Colonic mucosa (tissue), 4 donors: ENCODE data around the gene SCAMP5. TPM values are rescaled to one million over a fixed set of nuclear protein-coding genes. Genes with fewer than 3 reads are reported as not detected.

Source experiments
- DNase-seq: peaks from one replicate; pipeline ENCODE4 v3.0.0-alpha.2; 2020
- H3K27ac ChIP-seq: fragments of 200-600 bp; one replicate; pipeline ENCODE4 v1.8.0; 2021
- H3K27me3 ChIP-seq: fragments of 200-600 bp; one replicate; pipeline ENCODE4 v1.8.0; 2021
- H3K36me3 ChIP-seq: fragments of 200-600 bp; one replicate; pipeline ENCODE4 v1.8.0; 2021
- H3K4me1 ChIP-seq: fragments of 200-600 bp; one replicate; pipeline ENCODE4 v1.8.0; 2021; ENCODE audit warnings: mild to moderate bottlenecking
- H3K4me3 ChIP-seq: fragments of 200-600 bp; one replicate; pipeline ENCODE4 v1.8.0; 2021
- H3K9ac ChIP-seq, 2 donors: one replicate each; pipeline ENCODE4 v1.7.0; 2013; ENCODE audit warnings: control low read depth in 2 of 2, low read depth in 2 of 2, low read length in 2 of 2
- H3K9me3 ChIP-seq: fragments of 200-600 bp; one replicate; pipeline ENCODE4 v1.8.0; 2021
- CTCF ChIP-seq: fragments of 200-600 bp; IDR thresholded peaks from one replicate; pipeline ENCODE4 v1.8.0; 2022; ENCODE audit warnings: antibody characterized with exemption, mild to moderate bottlenecking
- intact Hi-C: fragments of 100-400 bp; cut with DNase I; formaldehyde crosslinking; loops from one replicate; pipeline ENCODE4 v1.14.1; 2022
- total RNA-seq, 2 donors: library from RNA; stranded (reverse); fragmentation: NEBNext Ultra II Directional in 1 of 2; extraction: Animal tissue kit (Norgen Biotek cat#: 25700) in 1 of 2; gene quantifications; one replicate each; pipeline ENCODE4 v1.2.1, GENCODE V29; 2021
- donor health status: healthy.
- donor health status: DM: no; HTN: no; CAD: no.
- donor health status: DM: no; HTN: no; CAD: no.

SCAMP5 gene
- total RNA-seq, 2 donors from 2014 or later: 4.9 to 24.9 TPM

DNA sequence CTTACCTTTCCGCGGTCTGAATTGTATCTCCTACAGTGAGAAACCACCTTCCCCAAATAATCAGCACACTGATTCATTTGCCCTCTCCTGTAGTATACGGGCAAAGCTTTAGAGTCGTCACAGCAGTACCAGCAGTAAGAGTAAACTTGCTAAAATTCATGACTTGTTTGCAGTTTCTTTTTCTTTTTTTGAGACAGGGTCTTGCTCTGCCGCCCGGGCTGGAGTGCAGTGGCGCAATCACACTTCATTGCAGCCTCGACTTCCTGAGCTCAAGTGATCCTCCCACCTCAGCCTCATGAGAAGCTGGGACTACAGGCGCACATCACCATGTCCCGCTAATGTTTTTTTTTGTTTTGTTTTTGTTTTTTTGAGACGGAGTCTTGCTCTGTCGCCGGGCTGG lies 11.9 kb downstream of the SCAMP5 start:
- no peak for TF ChIP-seq CTCF
- no peaks in the 10 kb centered on the region for H3K27me3 ChIP-seq
- no peak for DNase-seq
- H3K27ac ChIP-seq: no peak overlapping the region
- no peak overlapping the region for H3K4me3 ChIP-seq
- H3K4me1 ChIP-seq: no peaks in the 10 kb centered on the region
- H3K9me3 ChIP-seq: no peaks in the 10 kb centered on the region
- intact Hi-C loops: no loop called here
- no peaks in the 10 kb centered on the region for H3K36me3 ChIP-seq
- H3K9ac ChIP-seq: no peak overlapping the region

GRCh38 chr15:75008221-75008625 lies 12.9 kb downstream of the SCAMP5 start:
- Histone ChIP-seq H3K27me3 (no peaks in the 10 kb centered on the region), H3K9me3 (no peaks in the 10 kb centered on the region), H3K4me3 (no peak overlapping the region), H3K27ac (peak overlapping the region; percentile 40), H3K36me3 (no peaks in the 10 kb centered on the region), H3K4me1 (no peaks in the 10 kb centered on the region), H3K9ac (no peak overlapping the region)
- intact Hi-C loops: no loop called here
- TF ChIP-seq CTCF: no peak
- DNase-seq: no peak

GRCh38 chr15:75008629-75009326 lies 13.4 kb downstream of the SCAMP5 start:
- Histone ChIP-seq H3K9ac (no peak overlapping the region), H3K4me3 (no peak overlapping the region), H3K27ac (peak overlapping the region; percentile 40), H3K4me1 (no peaks in the 10 kb centered on the region), H3K9me3 (no peaks in the 10 kb centered on the region), H3K36me3 (no peaks in the 10 kb centered on the region), H3K27me3 (no peaks in the 10 kb centered on the region)
- TF ChIP-seq CTCF: no peak
- intact Hi-C loops: no loop called here
- DNase-seq: no peak

- Histone ChIP-seq H3K9me3 (no peaks in the 10 kb centered on the region), H3K36me3 (no peaks in the 10 kb centered on the region), H3K4me3 (no peak overlapping the region), H3K4me1 (no peaks in the 10 kb centered on the region), H3K9ac (no peak overlapping the region), H3K27me3 (no peaks in the 10 kb centered on the region), H3K27ac (no peak overlapping the region)
- intact Hi-C loops: no loop called here
- no peak for DNase-seq
- no peak for TF ChIP-seq CTCF
These were observed 21.1 kb downstream of the SCAMP5 start for GRCh38 chr15:75016431-75016830.

- no peak overlapping the region for H3K27ac ChIP-seq
- H3K27me3 ChIP-seq: no peaks in the 10 kb centered on the region
- H3K9ac ChIP-seq: no peak overlapping the region
- intact Hi-C loops: loop anchor here (10.0 kb wide), 1 partner anchor 285 kb away; no protein-coding TSS in a partner anchor
- peaks cover 5% of the 10 kb centered on the region for H3K4me1 ChIP-seq
- H3K4me3 ChIP-seq: no peak overlapping the region
- no peak for TF ChIP-seq CTCF
- H3K36me3 ChIP-seq: no peaks in the 10 kb centered on the region
- no peaks in the 10 kb centered on the region for H3K9me3 ChIP-seq
- no peak for DNase-seq
These were observed 24.6 kb downstream of the SCAMP5 start for GRCh38 chr15:75019916-75020315.
